Motor neuron (in vitro differentiated cells): ENCODE data around the gene SMAD2. TPM values are rescaled to one million over a fixed set of nuclear protein-coding genes. Genes with fewer than 3 reads are reported as not detected.
"Not testable (repeated sequence)": the region's sequence is repeated elsewhere in the genome, so short reads cannot be mapped to it uniquely, and the experiment has no call there.

Experiments used
- ATAC-seq, 8 experiments: fragments of 200-7000 bp; cut with Tn5 transposase; replicated peaks in 6 of 8; 2 replicates each; pipeline ENCODE4 v1.8.0; 2021; ENCODE audit warnings: mild to moderate bottlenecking in 8 of 8, moderate library complexity in 8 of 8
- H3K27ac ChIP-seq, 2 donors: fragments of 250-450 bp; sonication (Bioruptor Pico); 2 replicates each; pipeline ENCODE4 v1.9.0; 2021; ENCODE audit warnings: antibody characterized with exemption in 2 of 2, mild to moderate bottlenecking in 2 of 2, moderate library complexity in 1 of 2
- H3K4me1 ChIP-seq, 2 donors: fragments of 250-450 bp; sonication (Bioruptor Pico); replicated peaks in 1 of 2; 2 replicates each; pipeline ENCODE4 v1.6.1; 2021; ENCODE audit warnings: antibody characterized with exemption in 2 of 2, mild to moderate bottlenecking in 2 of 2, moderate library complexity in 1 of 2
- H3K4me3 ChIP-seq, 5 donors: fragments of 250-450 bp; sonication (Bioruptor Pico); 2 replicates each; pipeline ENCODE4 v1.9.0; 2021; ENCODE audit warnings: antibody characterized with exemption in 5 of 5, mild to moderate bottlenecking in 5 of 5, moderate library complexity in 4 of 5
- WGBS, 10 experiments: fragments of 450-650 bp; shearing (Covaris generic); methylation state at CpG; one replicate each; pipeline ENCODE4 v1.0.0; 2022; 5-methylcytosine and 5-hydroxymethylcytosine counted together
- in situ Hi-C, 9 experiments: fragments of 400-800 bp; cut with MboI; loops; one replicate each; pipeline ENCODE4 v1.15.0; 2021; ENCODE audit warnings: low sequenced_read_pairs in 9 of 9, low pct_unique_long_range_greater_than_20kb in 2 of 9; ENCODE audit not compliant: unreplicated experiment in 9 of 9
- total RNA-seq, 8 experiments: library from RNA; unstranded; fragments of 300-600 nt; gene quantifications; 2 replicates each; pipeline versions ENCODE4 v1.2.3 to v1.2.4, GENCODE V29; 2022

SMAD2 gene
- total RNA-seq, 8 experiments from 2014 or later: 46.7 to 116 (median 62.1) TPM

DNA sequence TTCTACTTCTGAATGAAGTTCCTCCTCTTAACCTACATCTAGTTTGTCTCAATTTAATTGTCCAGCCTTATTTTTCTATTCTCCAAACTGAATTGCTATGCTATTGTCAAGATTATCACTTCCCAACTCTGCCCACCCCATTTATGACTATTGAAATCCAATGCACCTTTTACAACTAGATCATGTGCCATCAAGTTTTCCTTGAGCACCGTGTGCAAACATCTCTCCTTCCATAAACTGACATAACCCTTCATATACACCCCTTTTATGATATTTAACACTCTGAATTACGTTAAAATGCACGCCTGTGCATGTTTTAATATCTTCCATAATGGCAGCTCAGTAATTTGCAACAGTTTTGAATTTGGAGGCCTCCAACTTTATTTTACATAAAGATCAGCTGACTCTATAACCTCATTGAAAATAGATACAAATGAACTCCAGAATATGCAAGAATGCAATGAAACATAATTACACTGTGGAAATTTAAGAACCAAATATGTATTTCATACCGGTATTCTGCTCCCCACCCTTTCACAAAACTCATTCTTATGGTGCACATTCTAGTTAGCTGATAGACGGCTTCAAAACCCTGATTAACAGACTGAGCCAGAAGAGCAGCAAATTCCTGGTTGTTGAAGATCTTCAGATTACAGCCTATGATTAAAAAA is 85.5 kb downstream of the SMAD2 start:
- in situ Hi-C loops: no loop called here
- no peak overlapping the region for H3K4me3 ChIP-seq
- WGBS, 10 experiments: 0 to 98% (median 90%) methylated on average over 2 to 5 of the region's 5 CpGs; no CpG with 5 or more reads in 1 of the 10 experiments
- H3K4me1 ChIP-seq: no peaks in the 10 kb centered on the region
- H3K27ac ChIP-seq: no peak overlapping the region
- ATAC-seq: peak in 2 of 8 experiments; percentile 28 to 93

DNA sequence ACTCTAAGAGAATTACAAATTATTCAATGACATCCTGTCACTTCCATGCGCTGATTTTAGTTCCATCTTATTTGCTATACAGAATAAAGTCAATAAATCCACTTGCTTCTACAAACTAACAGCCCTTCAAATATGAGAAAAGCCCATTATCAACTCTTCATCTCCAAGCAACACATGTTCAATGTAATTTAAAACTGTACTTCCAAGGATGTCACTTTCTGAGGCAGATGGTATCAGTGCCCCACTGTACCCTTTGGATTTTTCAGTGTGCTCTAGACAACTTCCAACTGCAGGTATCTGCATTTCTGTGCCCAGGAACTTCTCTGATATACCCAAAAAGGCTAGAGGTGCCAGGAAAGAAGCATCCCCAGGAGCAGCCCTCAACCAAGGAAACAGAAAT is 87.6 kb downstream of the SMAD2 start:
- in situ Hi-C loops: no loop called here
- 78 to 100% (median 100%) methylated on average over 1 of the region's 1 CpG; no CpG with 5 or more reads in 5 of the 10 experiments for WGBS, 10 experiments
- no peak overlapping the region for H3K27ac ChIP-seq
- ATAC-seq: peak in 1 of 8 experiments; percentile 87
- no peak overlapping the region for H3K4me3 ChIP-seq
- H3K4me1 ChIP-seq: no peaks in the 10 kb centered on the region

DNA sequence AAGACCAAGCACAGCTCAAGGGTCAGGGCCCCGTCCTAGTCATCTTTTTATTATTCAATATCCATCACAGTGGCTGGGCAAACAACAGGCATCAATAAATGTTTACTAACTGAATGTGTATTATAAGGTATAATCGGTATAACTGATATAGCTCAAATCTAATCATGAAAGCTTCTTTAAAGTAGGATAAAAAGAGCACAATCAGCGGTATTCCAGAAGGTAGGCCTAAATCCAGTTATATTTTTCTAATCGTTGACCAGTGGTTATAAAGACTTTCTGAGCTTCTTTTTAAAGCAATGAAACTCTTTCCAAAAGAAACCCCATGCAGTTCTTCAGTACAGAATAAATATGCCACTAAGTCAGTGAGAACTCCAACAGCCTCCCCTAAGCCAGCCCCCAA is 92.1 kb downstream of the SMAD2 start:
- no peaks in the 10 kb centered on the region for H3K4me1 ChIP-seq
- no peak overlapping the region for H3K4me3 ChIP-seq
- ATAC-seq: no peak
- WGBS, 10 experiments: 92 to 100% (median 95%) methylated on average over 1 to 4 of the region's 4 CpGs; no CpG with 5 or more reads in 1 of the 10 experiments
- in situ Hi-C loops: no loop called here
- no peak overlapping the region for H3K27ac ChIP-seq

DNA sequence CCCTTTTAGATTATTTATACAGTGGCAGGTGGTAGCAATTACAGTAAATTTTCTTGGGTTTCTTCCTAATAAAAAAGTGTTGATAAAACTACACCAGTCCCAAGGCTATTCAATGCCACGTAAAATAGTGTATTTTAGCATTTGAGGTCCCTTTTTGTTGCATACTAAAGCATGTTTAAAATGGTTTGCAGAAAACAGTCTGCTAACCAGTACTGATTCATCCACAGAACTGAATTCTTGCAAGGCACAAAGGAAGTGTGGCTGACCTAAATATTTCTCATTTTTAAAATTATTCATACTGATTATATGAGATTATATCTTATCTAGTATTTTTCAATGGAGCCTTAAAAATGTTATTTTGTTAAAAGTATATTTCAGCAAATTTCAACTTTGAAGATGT is 98.1 kb downstream of the SMAD2 start:
- in situ Hi-C loops: no loop called here
- no peak for ATAC-seq
- no peak overlapping the region for H3K4me3 ChIP-seq
- no peaks in the 10 kb centered on the region for H3K4me1 ChIP-seq
- WGBS, 10 experiments: 50 to 100% (median 92%) methylated on average over 1 of the region's 1 CpG; no CpG with 5 or more reads in 4 of the 10 experiments
- no peak overlapping the region for H3K27ac ChIP-seq

DNA sequence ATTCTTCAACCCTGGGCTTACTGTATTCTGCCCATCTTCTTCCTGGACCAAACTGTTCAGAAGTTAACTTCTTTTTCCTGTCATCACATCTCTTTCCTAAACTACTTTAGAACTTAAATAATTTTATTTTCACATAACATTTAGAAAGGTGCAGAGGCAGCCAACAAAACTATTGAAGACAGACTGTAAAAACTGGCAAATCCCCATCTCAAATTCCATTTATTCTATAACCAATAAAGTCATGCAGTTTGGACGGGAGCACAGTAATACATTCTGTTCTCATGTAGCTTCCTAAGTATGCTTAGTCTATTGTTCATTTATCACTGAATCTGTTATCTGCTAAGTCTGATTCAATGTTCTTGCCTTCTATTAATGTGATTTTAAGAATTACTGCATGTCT is 99.1 kb downstream of the SMAD2 start:
- Histone ChIP-seq H3K4me1 (no peaks in the 10 kb centered on the region), H3K27ac (no peak overlapping the region), H3K4me3 (no peak overlapping the region)
- no peak for ATAC-seq
- in situ Hi-C loops: no loop called here
- 67 to 100% (median 86%) methylated on average over 1 of the region's 1 CpG; no CpG with 5 or more reads in 3 of the 10 experiments for WGBS, 10 experiments

DNA sequence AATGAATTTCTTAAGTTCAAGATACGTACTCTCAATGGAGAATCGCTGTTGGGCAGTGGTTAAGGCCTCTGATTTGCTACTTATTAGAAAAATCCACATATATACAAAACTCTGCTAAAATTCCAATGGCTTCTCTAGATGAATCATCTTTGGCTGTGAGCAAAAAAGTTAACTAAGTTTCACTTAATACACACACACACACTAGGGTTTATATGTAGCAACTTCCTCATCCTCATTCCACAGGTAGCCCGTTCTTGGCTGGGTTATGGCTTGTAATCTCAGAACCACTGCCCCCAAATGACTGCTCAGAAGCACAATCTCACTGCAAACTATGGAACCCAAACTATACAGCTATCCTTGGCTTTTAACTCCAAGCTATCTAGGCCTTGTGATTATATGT is 99.7 kb downstream of the SMAD2 start:
- Histone ChIP-seq H3K4me1 (no peaks in the 10 kb centered on the region), H3K27ac (no peak overlapping the region), H3K4me3 (no peak overlapping the region)
- in situ Hi-C loops: no loop called here
- 79 to 100% (median 100%) methylated on average over 1 to 3 of the region's 3 CpGs; no CpG with 5 or more reads in 1 of the 10 experiments for WGBS, 10 experiments
- no peak for ATAC-seq

DNA sequence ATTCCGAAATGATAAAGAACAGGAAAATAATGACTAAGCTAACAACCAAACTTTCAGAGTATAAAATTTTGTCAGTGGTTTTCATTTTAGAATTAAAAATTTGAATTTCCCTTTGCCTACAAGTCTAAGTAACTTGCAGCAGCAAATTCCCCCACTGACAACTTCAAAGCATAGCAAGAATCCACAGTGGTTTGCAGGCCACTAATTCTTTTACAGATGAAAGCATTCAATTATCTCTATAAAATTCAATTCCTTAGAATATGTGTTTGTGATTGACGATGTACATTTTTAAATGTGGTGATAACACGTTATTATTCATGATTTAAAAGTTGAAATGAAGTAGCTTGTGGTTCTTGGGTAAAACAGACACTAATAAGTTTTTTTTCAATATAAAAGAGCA is 100.6 kb downstream of the SMAD2 start:
- Histone ChIP-seq H3K4me3 (no peak overlapping the region), H3K4me1 (no peaks in the 10 kb centered on the region), H3K27ac (no peak overlapping the region)
- no peak for ATAC-seq
- in situ Hi-C loops: no loop called here
- 45 to 100% (median 95%) methylated on average over 1 to 3 of the region's 3 CpGs for WGBS, 10 experiments

DNA sequence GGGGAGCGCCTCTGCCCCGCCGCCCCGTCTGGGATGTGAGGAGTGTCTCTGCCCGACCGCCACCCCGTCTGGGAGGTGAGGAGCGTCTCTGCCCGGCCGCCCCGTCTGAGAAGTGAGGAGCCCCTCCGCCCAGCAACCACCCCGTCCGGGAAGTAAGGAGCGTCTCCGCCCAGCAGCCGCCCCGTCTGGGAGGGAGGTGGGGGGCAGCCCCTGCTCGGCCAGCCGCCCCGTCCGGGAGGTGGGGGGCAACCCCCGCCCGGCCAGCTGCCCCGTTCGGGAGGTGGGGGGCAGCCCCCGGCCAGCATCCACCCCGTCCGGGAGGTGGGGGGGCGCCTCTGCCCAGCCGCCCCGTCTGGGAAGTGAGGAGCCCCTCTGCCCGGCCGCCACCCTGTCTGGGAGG is 102.4 kb downstream of the SMAD2 start:
- no CpG with 5 or more reads among the region's 34 CpGs for WGBS, 10 experiments
- H3K4me3 ChIP-seq, H3K4me1 ChIP-seq, ATAC-seq, H3K27ac ChIP-seq, in situ Hi-C loops: not testable (repeated sequence)

DNA sequence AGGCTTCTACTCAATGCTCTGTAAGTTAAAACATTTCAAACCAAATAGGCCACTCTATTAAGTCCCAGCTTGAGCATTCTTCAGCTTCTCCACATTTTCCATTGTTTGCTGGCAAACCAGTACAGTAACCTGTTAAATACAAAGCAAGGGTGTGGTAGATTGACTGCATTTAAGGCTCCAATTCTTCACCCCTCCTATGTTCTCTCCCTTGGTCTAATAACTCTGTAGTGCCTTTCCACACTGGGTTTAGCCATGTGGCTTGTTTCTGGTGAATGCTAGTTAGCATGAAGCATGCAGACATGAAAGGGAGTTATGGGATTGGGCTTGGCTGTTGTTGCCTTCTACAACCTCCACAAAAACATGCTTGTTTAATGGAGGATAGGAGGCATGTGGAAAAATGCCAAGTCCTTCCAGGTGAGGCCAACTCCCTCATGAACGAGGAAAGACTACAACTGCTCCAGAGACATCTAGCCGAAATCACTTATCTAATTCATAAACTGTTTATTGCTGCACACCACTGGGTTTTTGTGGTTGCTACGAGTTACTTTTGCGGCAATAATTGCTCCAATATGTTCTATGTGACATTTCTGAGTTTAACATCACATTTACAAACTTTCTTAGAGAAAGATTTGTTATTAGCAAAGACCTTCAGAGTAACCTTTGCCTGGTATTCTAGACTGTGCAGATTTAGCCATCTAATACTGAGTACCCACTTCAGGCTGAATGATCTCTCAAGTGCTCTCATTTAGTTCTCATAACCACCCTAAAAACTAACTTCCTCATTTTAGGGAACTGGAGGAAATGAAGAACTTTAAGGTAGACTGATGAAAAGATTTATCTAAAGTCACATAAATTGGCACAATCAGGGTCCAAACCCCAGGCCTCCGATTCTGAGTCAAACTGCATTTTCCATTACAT is 104.0 kb downstream of the SMAD2 start:
- WGBS, 10 experiments: 80 to 100% (median 100%) methylated on average over 1 to 5 of the region's 5 CpGs
- ATAC-seq: no peak
- in situ Hi-C loops: no loop called here
- no peak overlapping the region for H3K4me3 ChIP-seq
- H3K4me1 ChIP-seq: no peaks in the 10 kb centered on the region
- no peak overlapping the region for H3K27ac ChIP-seq

DNA sequence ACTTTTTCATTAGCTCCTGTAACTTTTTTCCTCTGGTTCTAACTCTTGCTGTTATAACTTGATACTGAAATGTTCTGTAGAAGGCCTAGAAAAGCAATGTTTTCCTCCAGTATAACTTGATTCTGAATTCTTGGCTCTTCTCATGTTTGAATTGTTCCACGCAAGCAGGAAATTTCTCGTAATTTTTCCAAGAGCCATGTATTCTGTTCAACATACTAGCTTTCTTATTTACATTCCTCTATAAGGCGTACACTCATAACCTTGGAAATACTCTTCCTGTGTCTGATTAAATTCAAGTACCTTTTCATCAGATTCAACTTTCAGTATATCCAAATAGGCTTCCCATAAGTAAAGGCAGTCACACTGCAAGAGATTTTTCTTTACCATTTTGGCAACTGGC is 109.1 kb downstream of the SMAD2 start:
- H3K4me3 ChIP-seq: no peak overlapping the region
- WGBS, 10 experiments: 78 to 100% (median 98%) methylated on average over 1 to 3 of the region's 3 CpGs
- H3K27ac ChIP-seq: no peak overlapping the region
- no peak for ATAC-seq
- peaks cover 0 to 6% of the 10 kb centered on the region in 2 donors for H3K4me1 ChIP-seq
- in situ Hi-C loops: no loop called here

DNA sequence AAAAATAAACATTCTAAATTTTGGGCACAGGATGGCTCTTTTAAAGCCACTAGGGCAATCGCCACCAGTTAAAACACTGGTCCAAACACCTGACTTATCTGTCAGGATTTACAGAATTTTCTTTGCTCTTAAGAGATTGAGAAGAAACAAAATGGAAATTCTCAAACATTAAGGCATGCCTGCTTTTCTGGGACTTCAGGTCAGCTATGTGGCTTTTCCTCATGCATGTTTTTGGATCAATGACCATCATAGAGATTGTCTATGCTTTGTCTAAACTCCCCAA is 112.7 kb downstream of the SMAD2 start:
- no peak for ATAC-seq
- Histone ChIP-seq H3K27ac (no peak overlapping the region), H3K4me3 (no peak overlapping the region), H3K4me1 (peaks cover 0 to 6% of the 10 kb centered on the region in 2 donors)
- in situ Hi-C loops: no loop called here
- WGBS, 10 experiments: 0 to 100% (median 73%) methylated on average over 1 of the region's 1 CpG; no CpG with 5 or more reads in 2 of the 10 experiments

DNA sequence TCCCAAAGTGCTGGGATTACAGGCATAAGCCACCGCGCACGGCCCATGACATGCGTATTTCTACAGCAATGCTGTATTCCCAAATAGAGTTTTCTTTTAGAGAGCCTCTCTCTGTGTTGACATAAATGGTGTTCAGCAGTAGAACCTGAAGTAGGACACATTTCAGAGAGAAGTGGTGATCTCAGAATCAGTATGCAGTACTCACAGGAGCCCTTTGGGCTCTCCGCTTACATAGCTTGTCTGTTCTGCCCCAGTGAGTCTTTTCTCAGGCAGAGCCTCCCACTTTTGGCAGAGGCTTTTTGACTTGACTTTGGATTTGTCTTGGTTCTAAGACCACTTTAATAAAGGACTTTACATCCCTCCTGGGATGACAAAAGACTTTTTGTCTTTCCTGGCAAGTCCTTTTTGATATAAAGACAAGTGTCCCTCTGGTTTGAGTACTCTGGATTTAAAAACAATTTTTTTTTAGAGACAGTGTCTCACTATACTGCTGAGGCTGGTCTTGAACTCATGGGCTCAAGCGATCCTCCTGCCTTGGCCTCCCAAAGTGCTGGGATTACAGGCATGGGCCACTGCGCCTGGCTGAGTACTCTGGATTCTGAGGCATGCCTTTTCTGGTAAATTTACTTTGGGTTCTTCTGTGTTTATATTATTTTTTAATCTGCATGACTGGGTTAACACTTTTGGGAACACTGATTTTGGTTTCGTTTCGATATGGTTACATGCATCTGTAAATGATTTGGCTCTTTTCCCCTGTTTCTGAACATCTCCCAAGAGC is 113.3 kb downstream of the SMAD2 start:
- WGBS, 10 experiments: 43 to 100% (median 90%) methylated on average over 2 to 9 of the region's 9 CpGs; no CpG with 5 or more reads in 1 of the 10 experiments
- in situ Hi-C loops: no loop called here
- Histone ChIP-seq H3K27ac (no peak overlapping the region), H3K4me1 (peaks cover 0 to 6% of the 10 kb centered on the region in 2 donors), H3K4me3 (no peak overlapping the region)
- no peak for ATAC-seq
